Activated CD4-positive, alpha-beta T cell treated with anti-CD3 and anti-CD28 coated beads, Interleukin-2, amount 50 U/mL, for 1 hour (primary cell): ENCODE data around the gene ISL1.

Experiments used
- DNase-seq: peaks from one replicate; pipeline ENCODE4 v3.0.0-alpha.2; 2020

The ISL1 gene

GRCh38 chr5:51383131-51384121 is at the start of gene ISL1:
Gene ISL1 (plus strand): TSS chr5:51383448. CDS start chr5:51383672, 224 bp downstream.
- no peak for DNase-seq

- no peak for DNase-seq
Observed at GRCh38 chr5:51336878-51337277, 46.4 kb upstream of the ISL1 start.

- DNase-seq = no peak
Observed at GRCh38 chr5:51345106-51345505, 38.1 kb upstream of the ISL1 start.

GRCh38 chr5:51347157-51347556 is 36.1 kb upstream of the ISL1 start:
- no peak for DNase-seq

- DNase-seq = no peak
Observed at GRCh38 chr5:51347704-51348103, 35.5 kb upstream of the ISL1 start.

- DNase-seq = no peak
Observed at GRCh38 chr5:51371052-51371451, 12.2 kb upstream of the ISL1 start.

- no peak for DNase-seq
Observed at GRCh38 chr5:51373880-51374523, 9.2 kb upstream of the ISL1 start.

GRCh38 chr5:51375084-51375483 is 8.2 kb upstream of the ISL1 start:
- no peak for DNase-seq

GRCh38 chr5:51376509-51376908 is 6.7 kb upstream of the ISL1 start:
- no peak for DNase-seq

GRCh38 chr5:51377151-51378060 is 5.8 kb upstream of the ISL1 start:
- no peak for DNase-seq

- DNase-seq = no peak
Observed at GRCh38 chr5:51378061-51378409, 5.2 kb upstream of the ISL1 start.

- no peak for DNase-seq
Observed at GRCh38 chr5:51378448-51379330, 4.6 kb upstream of the ISL1 start.

GRCh38 chr5:51379331-51379700 is 3.9 kb upstream of the ISL1 start:
- DNase-seq = no peak

- no peak for DNase-seq
Observed at GRCh38 chr5:51380603-51381207, 2.5 kb upstream of the ISL1 start.

GRCh38 chr5:51381761-51382474 is 1.3 kb upstream of the ISL1 start:
- no peak for DNase-seq

GRCh38 chr5:51382521-51383130 is 622 bp upstream of the ISL1 start:
- no peak for DNase-seq

- DNase-seq = no peak
Observed at GRCh38 chr5:51384281-51384840, 1.1 kb downstream of the ISL1 start.

- no peak for DNase-seq
Observed at GRCh38 chr5:51385216-51385615, 2.0 kb downstream of the ISL1 start.

GRCh38 chr5:51386916-51387883 is 4.0 kb downstream of the ISL1 start:
- DNase-seq = no peak
